ENCODE results near the gene STK32C.

The STK32C gene

GRCh38 chr10:132195366-132196075 lies 112.2 kb downstream of the STK32C start:
- DNase-seq = no peak

- no peak for DNase-seq
Measured at GRCh38 chr10:132194726-132195125, 113.0 kb downstream of the STK32C start.

GRCh38 chr10:132193907-132194552 lies 113.7 kb downstream of the STK32C start:
- DNase-seq = no peak

GRCh38 chr10:132192991-132193665 lies 114.6 kb downstream of the STK32C start:
- DNase-seq = no peak

- no peak for DNase-seq
Measured at GRCh38 chr10:132192076-132192975, 115.4 kb downstream of the STK32C start.

- no peak for DNase-seq
Measured at GRCh38 chr10:132189810-132190422, 117.8 kb downstream of the STK32C start.

- no peak for DNase-seq
Measured at GRCh38 chr10:132189016-132189415, 118.7 kb downstream of the STK32C start.

- DNase-seq = no peak
Measured at GRCh38 chr10:132188331-132188730, 119.4 kb downstream of the STK32C start.

GRCh38 chr10:132187430-132188138 lies 120.2 kb downstream of the STK32C start:
- no peak for DNase-seq

- DNase-seq = peak; percentile 22
Measured at GRCh38 chr10:132186488-132187429, 121.0 kb downstream of the STK32C start, which contains the start of gene DPYSL4. TSS of gene DPYSL4 (plus strand) at chr10:132186948. CDS start at chr10:132187064, 116 bp downstream.

GRCh38 chr10:132185601-132186487 lies 121.9 kb downstream of the STK32C start:
- DNase-seq = no peak

GRCh38 chr10:132184816-132185593 lies 122.7 kb downstream of the STK32C start:
- no peak for DNase-seq

GRCh38 chr10:132183046-132183445 lies 124.7 kb downstream of the STK32C start:
- DNase-seq = no peak

- DNase-seq = no peak
Measured at GRCh38 chr10:132182591-132182990, 125.2 kb downstream of the STK32C start.

- no peak for DNase-seq
Measured at GRCh38 chr10:132181691-132182425, 125.9 kb downstream of the STK32C start.

GRCh38 chr10:132180736-132181135 lies 127.0 kb downstream of the STK32C start:
- DNase-seq = no peak

- DNase-seq = no peak
Measured at GRCh38 chr10:132179551-132180392, 128.0 kb downstream of the STK32C start.

All from stimulated activated naive CD4-positive, alpha-beta T cell treated with Interleukin-2 at 50 U/mL for 16 hours (primary cell).